RPMI8226 (cell line): ENCODE measurements around the gene IGSF3.
"Not testable (repeated sequence)": the region's sequence is repeated elsewhere in the genome, so short reads cannot be mapped to it uniquely, and the experiment has no call there.

ENCODE experiments used
- DNase-seq: peaks from one replicate; pipeline ENCODE4 v3.0.0-alpha.2; 2015

Gene IGSF3

DNA sequence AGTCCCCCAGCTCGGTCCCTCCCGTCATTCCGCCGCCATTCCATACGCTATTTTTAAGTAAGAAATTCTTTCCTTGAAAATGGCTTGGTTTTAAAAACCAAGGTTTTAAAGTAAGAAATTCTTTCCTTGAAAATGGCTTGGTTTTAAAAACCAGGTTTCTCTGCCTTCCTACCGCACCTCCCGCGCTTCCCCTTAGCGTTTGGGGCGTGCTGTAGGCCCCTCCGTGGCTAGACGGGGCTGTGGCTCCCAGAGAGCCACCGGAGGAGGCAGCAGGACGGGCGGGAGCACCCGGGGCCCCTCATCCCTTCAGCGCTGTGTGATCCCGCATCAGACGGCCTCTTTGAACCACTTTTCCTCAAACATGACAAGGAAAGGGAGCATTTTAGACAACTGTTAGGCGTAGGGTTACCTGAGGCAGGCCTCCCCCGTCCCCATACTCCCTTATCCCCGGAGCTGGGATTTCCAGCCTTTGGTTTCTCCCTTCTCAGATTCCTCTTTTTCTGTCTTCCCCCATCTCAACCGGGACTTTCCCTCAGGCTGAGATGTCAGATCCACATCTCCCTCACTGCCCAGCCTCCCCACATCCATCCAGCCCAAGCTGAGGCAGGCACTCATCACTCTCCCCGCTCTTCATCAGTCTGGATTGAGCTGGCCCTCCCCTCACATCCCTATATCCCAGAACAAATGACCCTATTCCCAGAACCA lies 96.2 kb downstream of the IGSF3 start:
- DNase-seq: no peak

GRCh38 chr1:116570358-116571214 lies 96.9 kb downstream of the IGSF3 start, which contains the start of gene CD58:
Gene CD58, minus strand, starts transcription at chr1:116571026. Its CDS starts 54 bp downstream, at chr1:116570972.
- DNase-seq: peak; percentile 84

DNA sequence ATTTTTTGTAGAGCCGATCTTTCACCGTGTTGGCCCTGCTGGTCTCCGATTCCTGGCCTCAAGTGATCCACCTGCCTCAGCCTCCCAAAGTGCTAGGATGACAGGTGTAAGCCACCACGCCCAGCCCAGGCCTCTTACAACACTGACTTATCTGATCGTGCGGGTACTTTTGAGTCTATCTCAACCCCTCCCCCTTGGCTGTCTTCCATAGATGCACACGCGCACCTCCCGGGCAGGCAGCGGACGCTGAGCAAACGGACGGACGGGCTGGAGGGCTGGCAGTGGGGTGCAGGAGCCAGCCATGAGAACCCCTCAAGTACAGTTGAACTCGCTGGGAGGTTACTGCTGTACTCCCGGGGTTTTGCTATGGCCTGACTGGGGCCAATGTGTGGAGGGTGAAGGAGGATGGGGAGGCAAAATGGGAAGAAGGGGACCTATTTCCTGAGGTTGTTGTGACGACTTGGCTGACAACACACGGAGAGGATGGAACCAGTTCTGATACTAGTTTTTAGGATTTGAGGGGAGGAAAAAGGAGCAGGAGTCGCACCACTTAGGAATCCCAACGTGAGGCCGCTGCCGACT lies 97.7 kb downstream of the IGSF3 start:
- DNase-seq: no peak

GRCh38 chr1:116569381-116569670 lies 98.2 kb downstream of the IGSF3 start:
- no peak for DNase-seq

DNA sequence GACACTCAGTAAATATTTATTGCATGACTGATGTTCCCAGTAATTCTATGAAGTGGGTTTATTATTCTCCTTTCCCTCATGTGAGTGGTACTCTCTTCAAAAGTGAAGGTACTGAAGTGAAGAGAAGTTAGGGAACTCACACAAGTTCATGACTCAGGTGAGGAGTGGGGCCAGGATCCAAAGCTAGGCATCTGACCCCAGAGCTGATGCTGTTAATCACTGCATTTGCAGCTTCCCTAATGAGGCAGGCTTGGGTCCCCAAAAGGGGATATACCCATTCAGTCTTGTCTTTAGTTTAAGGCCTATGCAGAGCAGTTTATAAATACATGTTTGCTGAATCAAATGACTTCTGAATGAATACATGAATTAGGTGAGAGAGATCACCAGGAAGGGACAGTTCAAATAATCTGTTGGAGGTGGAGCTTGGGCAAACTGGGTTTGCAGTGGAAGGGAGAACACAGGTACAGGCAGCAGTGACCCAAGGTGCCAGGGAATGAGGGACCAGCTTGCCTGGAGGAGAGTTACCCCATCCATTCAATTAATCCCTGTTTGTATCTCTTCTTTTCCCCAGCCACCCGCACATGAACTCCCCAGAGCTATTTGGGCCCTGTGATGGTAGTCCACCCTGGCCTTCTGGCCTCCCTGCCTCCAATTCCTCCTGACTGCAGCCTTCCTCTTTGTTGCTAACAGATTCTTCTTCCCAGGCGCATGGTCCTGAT lies 98.7 kb downstream of the IGSF3 start:
- DNase-seq: no peak

- no peak for DNase-seq
Observed at GRCh38 chr1:116567790-116568661, 99.5 kb downstream of the IGSF3 start.

DNA sequence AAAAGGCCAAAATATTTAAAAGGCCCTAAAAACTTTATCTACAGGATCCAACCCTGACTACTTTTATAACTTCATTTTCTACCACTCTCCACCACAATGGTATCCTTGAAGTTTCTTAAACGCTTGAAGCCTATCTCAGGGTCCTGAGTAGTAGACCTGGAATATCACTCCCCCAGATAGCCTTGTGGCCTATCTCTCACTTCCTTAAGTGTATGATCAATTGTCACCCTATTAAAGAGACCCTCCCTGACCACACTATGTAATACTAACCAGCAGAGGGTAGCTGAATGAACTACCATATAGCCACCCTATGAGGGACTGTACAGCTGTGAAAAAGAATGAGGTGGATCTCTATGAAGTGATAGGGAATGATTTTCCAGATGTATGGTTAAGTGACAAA lies 102.3 kb downstream of the IGSF3 start:
- DNase-seq: no peak

DNA sequence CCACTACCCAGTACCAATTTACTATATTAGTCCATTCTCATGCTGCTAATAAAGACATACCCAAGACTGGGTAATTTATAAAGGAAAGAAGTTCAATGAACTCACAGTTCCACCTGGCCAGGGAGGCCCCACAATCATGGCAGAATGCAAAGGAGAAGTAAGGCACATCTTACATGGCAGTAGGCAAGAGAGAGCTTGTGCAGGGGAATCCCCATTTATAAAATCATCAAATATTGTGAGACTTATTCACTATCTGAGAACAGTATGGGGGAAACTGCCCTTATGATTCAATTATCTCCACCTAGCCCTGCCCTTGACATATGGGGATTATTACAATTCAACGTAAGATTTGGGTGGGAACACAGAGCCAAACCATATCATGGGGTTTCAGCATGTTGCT lies 103.1 kb downstream of the IGSF3 start:
- no peak for DNase-seq

- DNase-seq: not testable (repeated sequence)
Observed at GRCh38 chr1:116562465-116562864, 105.1 kb downstream of the IGSF3 start.

DNA sequence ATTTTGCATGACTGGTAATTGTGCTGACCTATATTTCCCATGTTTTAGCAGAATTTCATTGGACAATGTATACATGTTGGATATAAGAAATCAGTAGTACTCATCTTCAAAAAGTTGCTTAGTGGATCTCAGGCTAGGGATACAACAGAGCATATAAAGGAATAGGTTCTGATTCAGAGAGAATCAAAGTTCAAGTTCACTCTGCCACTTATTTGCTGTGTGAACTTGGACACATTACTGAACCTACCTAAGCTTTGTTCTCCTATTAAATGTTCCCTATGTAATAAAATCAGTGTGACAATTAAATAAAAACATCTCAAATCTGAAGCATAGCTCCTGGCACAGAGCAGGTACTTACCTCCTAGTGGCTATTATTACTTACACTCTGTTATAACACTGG lies 106.0 kb downstream of the IGSF3 start:
- DNase-seq: no peak

GRCh38 chr1:116560704-116561490 lies 106.6 kb downstream of the IGSF3 start:
- no peak for DNase-seq

- DNase-seq: no peak
Observed at GRCh38 chr1:116559304-116559761, 108.2 kb downstream of the IGSF3 start.

DNA sequence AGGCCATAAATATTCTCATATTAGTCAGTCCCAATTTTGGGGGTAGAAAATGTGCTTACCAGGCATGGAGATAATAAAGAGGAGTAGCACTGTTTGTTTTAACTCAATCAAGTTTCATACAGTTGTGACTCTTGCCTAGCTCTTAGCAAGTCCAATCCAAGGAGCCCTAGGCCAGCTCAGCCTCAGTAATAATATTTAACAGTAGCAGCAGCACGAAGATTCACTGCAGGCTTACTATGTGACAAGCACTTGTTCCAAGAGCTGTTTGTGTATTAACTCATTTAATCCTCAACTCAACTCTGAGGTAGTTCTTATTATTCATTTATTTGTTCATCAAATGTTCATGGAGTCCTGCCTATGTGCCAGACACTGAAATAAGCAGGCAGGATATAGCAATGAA lies 109.0 kb downstream of the IGSF3 start:
- DNase-seq: no peak

DNA sequence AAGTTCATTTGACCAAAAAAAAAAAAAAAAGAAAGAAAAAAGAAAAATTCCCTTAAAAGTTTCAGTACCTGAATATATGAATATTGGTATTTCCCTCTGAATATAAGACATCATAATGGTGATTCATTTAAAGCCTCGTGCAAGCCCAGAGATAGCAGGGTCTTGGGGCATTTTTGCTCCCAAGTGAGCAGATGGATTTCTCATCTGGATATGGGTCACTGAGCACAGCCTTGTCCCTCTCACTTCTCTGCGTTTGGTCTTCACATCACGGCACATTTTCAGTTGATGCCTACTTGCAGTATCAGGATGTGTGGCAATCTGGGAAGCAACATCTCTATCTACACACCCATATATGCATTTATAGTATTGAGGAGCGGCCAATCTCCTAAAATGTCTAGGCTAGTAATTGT lies 109.4 kb downstream of the IGSF3 start:
- no peak for DNase-seq

GRCh38 chr1:116557323-116557878 lies 110.1 kb downstream of the IGSF3 start:
- no peak for DNase-seq

- DNase-seq: no peak
Observed at GRCh38 chr1:116556289-116557006, 111.1 kb downstream of the IGSF3 start.

DNA sequence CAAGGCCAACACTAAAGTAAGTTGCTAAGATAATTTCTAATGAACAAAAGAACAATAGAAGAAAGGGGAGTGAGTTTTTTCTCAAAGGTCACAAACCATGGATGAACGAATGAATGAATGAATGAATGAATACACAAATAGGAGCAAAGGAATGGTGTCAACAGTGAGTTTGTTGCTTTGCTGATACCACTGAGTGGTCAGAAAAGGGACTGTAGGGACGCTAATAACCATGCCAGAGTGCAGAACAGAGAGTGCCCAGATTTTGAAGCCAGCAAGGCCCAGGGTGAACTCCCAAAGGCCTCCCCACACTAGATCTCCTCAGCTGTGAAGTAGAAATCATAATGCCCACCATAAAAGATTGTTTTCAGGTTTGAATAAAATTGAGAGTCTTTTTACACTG lies 112.6 kb downstream of the IGSF3 start:
- no peak for DNase-seq

DNA sequence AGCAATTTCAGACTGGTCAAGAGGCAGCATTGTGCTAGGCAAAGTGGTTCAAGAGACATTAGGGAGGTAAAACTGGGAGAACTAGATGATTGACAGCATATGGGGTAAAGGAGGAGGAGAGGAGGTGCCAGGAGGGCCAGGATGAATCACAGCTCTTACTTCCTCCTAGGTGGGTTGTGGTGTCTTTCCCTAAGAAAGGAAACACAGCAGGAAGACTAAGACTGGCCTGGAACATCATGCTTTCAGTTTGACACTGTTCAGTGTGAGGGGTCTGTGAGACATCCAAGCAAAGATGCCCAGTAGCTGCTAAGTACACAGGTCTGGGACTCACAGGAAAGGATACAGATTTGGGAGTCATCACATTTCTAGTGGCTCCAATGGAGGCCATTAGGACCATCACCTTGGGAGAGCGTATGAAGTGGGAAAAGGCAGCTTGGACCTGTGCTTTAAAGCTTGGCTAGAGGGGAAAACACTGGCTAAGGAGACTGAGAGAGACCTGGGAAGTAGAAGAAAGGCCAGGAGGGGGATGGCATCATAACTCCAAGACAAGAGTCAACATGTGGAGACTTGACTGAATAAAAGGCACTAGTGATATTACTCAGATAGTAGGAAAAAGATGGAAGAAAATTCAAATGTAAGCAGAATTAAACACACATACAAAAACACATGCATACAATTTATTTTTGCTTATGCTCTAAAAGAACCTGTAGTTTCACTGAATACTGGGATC lies 114.0 kb downstream of the IGSF3 start:
- no peak for DNase-seq

GRCh38 chr1:116546354-116546977 lies 121.1 kb downstream of the IGSF3 start:
- DNase-seq: no peak
